GM21723 (cell line): ENCODE data around the gene BCAS1.

Experiments
- ATAC-seq: cut with Tn5 transposase; IDR thresholded peaks from one replicate; pipeline ENCODE4 v1.9.1; 2021; ENCODE audit warnings: mild to moderate bottlenecking, moderate library complexity; ENCODE audit not compliant: unreplicated experiment

BCAS1 gene

GRCh38 chr20:53948383-53949318 is 121.7 kb downstream of the BCAS1 start:
- peak; percentile 11 for ATAC-seq

GRCh38 chr20:53947501-53948195 is 122.7 kb downstream of the BCAS1 start:
- ATAC-seq = no peak

GRCh38 chr20:53946106-53946505 is 124.3 kb downstream of the BCAS1 start:
- no peak for ATAC-seq

GRCh38 chr20:53945478-53945877 is 124.9 kb downstream of the BCAS1 start:
- ATAC-seq = no peak

GRCh38 chr20:53944796-53945195 is 125.6 kb downstream of the BCAS1 start:
- no peak for ATAC-seq

GRCh38 chr20:53943522-53944291 is 126.7 kb downstream of the BCAS1 start:
- no peak for ATAC-seq

- ATAC-seq = no peak
Observed at GRCh38 chr20:53942973-53943372, 127.4 kb downstream of the BCAS1 start.

- ATAC-seq = no peak
Observed at GRCh38 chr20:53942472-53942816, 128.0 kb downstream of the BCAS1 start.

GRCh38 chr20:53941680-53942471 is 128.5 kb downstream of the BCAS1 start:
- peak; percentile 46 for ATAC-seq

- no peak for ATAC-seq
Observed at GRCh38 chr20:53940907-53941545, 129.4 kb downstream of the BCAS1 start.

GRCh38 chr20:53940360-53940702 is 130.1 kb downstream of the BCAS1 start:
- ATAC-seq = no peak

GRCh38 chr20:53939572-53940359 is 130.6 kb downstream of the BCAS1 start:
- peak; percentile 70 for ATAC-seq

GRCh38 chr20:53939190-53939571 is 131.2 kb downstream of the BCAS1 start:
- ATAC-seq = no peak

GRCh38 chr20:53938739-53939138 is 131.7 kb downstream of the BCAS1 start:
- no peak for ATAC-seq

GRCh38 chr20:53937929-53938367 is 132.4 kb downstream of the BCAS1 start:
- no peak for ATAC-seq

- ATAC-seq = no peak
Observed at GRCh38 chr20:53937339-53937741, 133.1 kb downstream of the BCAS1 start.

- no peak for ATAC-seq
Observed at GRCh38 chr20:53935344-53936084, 134.9 kb downstream of the BCAS1 start.

GRCh38 chr20:53934421-53935343 is 135.7 kb downstream of the BCAS1 start:
- peak; percentile 41 for ATAC-seq
